Neural cell (in vitro differentiated cells): ENCODE data around the gene PACSIN2. TPM values are rescaled to one million over a fixed set of nuclear protein-coding genes. Genes with fewer than 3 reads are reported as not detected.

Experiments used
- H2AFZ ChIP-seq: fragments of 200-600, 300-800 bp; sonication (generic), shearing (Covaris generic); 2 replicates; pipeline ENCODE4 v1.6.0; 2014; ENCODE audit warnings: low read depth, mild to moderate bottlenecking, antibody characterized with exemption, low read length, moderate library complexity
- H3F3A ChIP-seq: fragments of 200-600 bp; shearing (Covaris generic); 2 replicates; pipeline ENCODE4 v1.6.1; 2016; ENCODE audit warnings: mild to moderate bottlenecking, moderate library complexity, mixed read lengths, antibody characterized with exemption, low read length; ENCODE audit not compliant: insufficient read depth, poor library complexity, severe bottlenecking
- H3K27ac ChIP-seq: fragments of 200-600, 300-800 bp; sonication (generic), shearing (Covaris generic); 2 replicates; pipeline ENCODE4 v1.5.1; 2014; ENCODE audit warnings: mild to moderate bottlenecking, low read length, moderate library complexity
- H3K27me3 ChIP-seq: fragments of 300-800, 200-600 bp; sonication (generic), shearing (Covaris generic); 2 replicates; pipeline ENCODE4 v1.6.0; 2014; ENCODE audit warnings: mild to moderate bottlenecking, low read depth, low read length, moderate library complexity; ENCODE audit not compliant: insufficient read depth
- H3K36me3 ChIP-seq: fragments of 300-800, 200-600 bp; sonication (generic), shearing (Covaris generic); 2 replicates; pipeline ENCODE4 v1.5.1; 2014; ENCODE audit warnings: mild to moderate bottlenecking, antibody characterized with exemption, low read length, moderate library complexity; ENCODE audit not compliant: insufficient read depth
- H3K4me2 ChIP-seq: fragments of 300-800, 200-600 bp; sonication (generic), shearing (Covaris generic); 2 replicates; pipeline ENCODE4 v1.6.0; 2014; ENCODE audit warnings: mild to moderate bottlenecking, low read length
- H3K4me3 ChIP-seq: fragments of 300-800, 200-600 bp; sonication (generic), shearing (Covaris generic); 2 replicates; pipeline ENCODE4 v1.5.1; 2014; ENCODE audit warnings: mild to moderate bottlenecking, low read length, moderate library complexity
- H3K79me2 ChIP-seq: fragments of 200-600 bp; shearing (Covaris generic); replicated peaks from 2 replicates; pipeline ENCODE4 v1.6.0; 2014; ENCODE audit warnings: mild to moderate bottlenecking, low read length, moderate library complexity; ENCODE audit not compliant: insufficient read depth
- H3K9ac ChIP-seq: fragments of 300-800, 200-600 bp; sonication (generic), shearing (Covaris generic); 2 replicates; pipeline ENCODE4 v1.6.1; 2016; ENCODE audit warnings: mild to moderate bottlenecking, low read length, mixed read lengths
- H3K9me2 ChIP-seq: fragments of 200-600 bp; shearing (Covaris generic); 2 replicates; pipeline ENCODE4 v1.6.1; 2016; ENCODE audit warnings: mild to moderate bottlenecking, low read length, mixed read lengths; ENCODE audit not compliant: insufficient read depth
- H3K9me3 ChIP-seq: fragments of 200-600, 300-800 bp; sonication (generic), shearing (Covaris generic); 2 replicates; pipeline ENCODE4 v1.6.1; 2016; ENCODE audit warnings: mild to moderate bottlenecking, mixed run types, low read length, moderate library complexity, mixed read lengths
- H4K20me1 ChIP-seq: fragments of 200-600 bp; shearing (Covaris generic); 2 replicates; pipeline ENCODE4 v1.6.1; 2016; ENCODE audit warnings: mild to moderate bottlenecking, mixed run types; ENCODE audit not compliant: insufficient read depth
- EP300 ChIP-seq: fragments of 450-650 bp; conservative IDR thresholded peaks from 2 replicates; pipeline ENCODE4 v1.6.1; 2014; ENCODE audit warnings: antibody characterized with exemption, mild to moderate bottlenecking, moderate library complexity; ENCODE audit not compliant: poor library complexity, severe bottlenecking
- EZH2 ChIP-seq: fragments of 200-600, 300-800 bp; shearing (Covaris generic), sonication (generic); IDR thresholded peaks from 2 replicates; pipeline ENCODE4 v1.6.1; 2014; ENCODE audit warnings: antibody characterized with exemption, low read length, borderline replicate concordance, mild to moderate bottlenecking; ENCODE audit not compliant: insufficient read depth, poor library complexity, severe bottlenecking
- MXI1 ChIP-seq: fragments of 450-650 bp; conservative IDR thresholded peaks from 2 replicates; pipeline ENCODE4 v1.6.1; 2014; ENCODE audit warnings: antibody characterized with exemption, mild to moderate bottlenecking; ENCODE audit not compliant: poor library complexity, severe bottlenecking
- POLR2AphosphoS5 ChIP-seq: IDR thresholded peaks from 2 replicates; pipeline ENCODE4 v1.6.1; 2012
- RAD21 ChIP-seq: fragments of 450-650 bp; conservative IDR thresholded peaks from 2 replicates; pipeline ENCODE4 v1.6.1; 2014; ENCODE audit warnings: antibody characterized with exemption, mild to moderate bottlenecking, moderate library complexity
- SMC3 ChIP-seq: fragments of 450-650 bp; conservative IDR thresholded peaks from 2 replicates; pipeline ENCODE4 v1.6.1; 2014; ENCODE audit warnings: antibody characterized with exemption, mild to moderate bottlenecking, moderate library complexity; ENCODE audit not compliant: poor library complexity
- TAF1 ChIP-seq: IDR thresholded peaks from 2 replicates; pipeline ENCODE4 v1.6.1; 2012; ENCODE audit warnings: low read depth
- polyA plus RNA-seq: library from polyadenylated mRNA; depleted of rRNA; stranded (reverse); fragments of >200 nt; gene quantifications from 2 replicates; pipeline ENCODE4 v1.2.3, GENCODE V29; 2014
- TF ChIP-seq, protein P1 (sequence below): fragments of 450-650 bp; IDR thresholded peaks from 2 replicates; pipeline ENCODE4 v1.5.1; 2014; ENCODE audit warnings: antibody characterized with exemption, mild to moderate bottlenecking, moderate library complexity; ENCODE audit not compliant: poor library complexity, severe bottlenecking
- TF ChIP-seq, protein P2 (sequence below): IDR thresholded peaks from 2 replicates; pipeline ENCODE4 v1.6.1; 2012; ENCODE audit warnings: borderline replicate concordance

PACSIN2 gene
- polyA plus RNA-seq, 1 donor from 2014 or later, result 47.2 TPM

DNA sequence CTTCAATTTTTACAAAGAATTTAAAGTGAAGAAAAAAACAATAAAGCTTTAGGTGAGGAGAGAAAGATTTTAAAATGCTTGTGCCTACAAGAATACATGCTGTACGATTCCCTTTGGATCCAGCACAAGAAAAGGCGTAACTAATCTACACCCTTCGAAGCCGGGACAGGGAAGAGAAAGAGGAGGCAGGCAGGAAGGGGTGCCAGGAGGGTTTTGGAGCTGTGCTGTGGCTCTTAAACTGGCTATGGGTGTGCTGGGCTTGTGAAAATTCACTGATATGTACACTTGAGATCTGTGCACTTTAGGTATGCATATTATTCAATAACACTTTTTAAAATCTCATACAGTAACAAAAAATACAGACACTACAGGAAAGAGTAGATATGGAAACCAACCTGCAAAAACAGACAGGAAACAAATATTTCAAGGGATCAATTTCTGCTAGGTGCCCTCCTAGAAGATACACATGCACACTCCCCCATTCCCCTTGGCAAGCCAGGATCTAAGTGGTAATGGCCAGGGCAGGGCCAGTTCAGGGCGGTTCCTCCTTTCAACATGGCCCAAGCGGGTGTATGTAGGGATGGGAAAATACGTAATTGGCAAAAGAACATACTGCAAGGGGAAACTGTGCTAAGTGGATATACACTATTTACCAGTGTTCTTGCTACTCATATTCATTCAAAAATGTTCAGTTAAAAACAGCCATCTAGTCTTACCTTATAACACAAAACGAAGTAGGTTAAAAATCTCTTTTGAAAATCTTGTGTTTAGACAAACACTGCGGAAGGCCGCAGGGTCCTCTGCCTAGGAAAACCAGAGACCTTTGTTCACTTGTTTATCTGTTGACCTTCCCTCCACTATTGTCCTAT, 54.2 kb downstream of the PACSIN2 start:
- H3K79me2 ChIP-seq, result peaks cover 5% of the 10 kb centered on the region
- no peaks in the 10 kb centered on the region for H3K9me3 ChIP-seq
- no peaks in the 10 kb centered on the region for H3K9me2 ChIP-seq
- peak overlapping the region; percentile 3 for H3K9ac ChIP-seq
- H2AFZ ChIP-seq, result no peak overlapping the region
- no peak overlapping the region for H3K27ac ChIP-seq
- H4K20me1 ChIP-seq, result no peaks in the 10 kb centered on the region
- H3K27me3 ChIP-seq, result no peaks in the 10 kb centered on the region
- no peak overlapping the region for H3K4me3 ChIP-seq
- TF ChIP-seq EZH2, result no peak
- TF ChIP-seq, protein P1, sequence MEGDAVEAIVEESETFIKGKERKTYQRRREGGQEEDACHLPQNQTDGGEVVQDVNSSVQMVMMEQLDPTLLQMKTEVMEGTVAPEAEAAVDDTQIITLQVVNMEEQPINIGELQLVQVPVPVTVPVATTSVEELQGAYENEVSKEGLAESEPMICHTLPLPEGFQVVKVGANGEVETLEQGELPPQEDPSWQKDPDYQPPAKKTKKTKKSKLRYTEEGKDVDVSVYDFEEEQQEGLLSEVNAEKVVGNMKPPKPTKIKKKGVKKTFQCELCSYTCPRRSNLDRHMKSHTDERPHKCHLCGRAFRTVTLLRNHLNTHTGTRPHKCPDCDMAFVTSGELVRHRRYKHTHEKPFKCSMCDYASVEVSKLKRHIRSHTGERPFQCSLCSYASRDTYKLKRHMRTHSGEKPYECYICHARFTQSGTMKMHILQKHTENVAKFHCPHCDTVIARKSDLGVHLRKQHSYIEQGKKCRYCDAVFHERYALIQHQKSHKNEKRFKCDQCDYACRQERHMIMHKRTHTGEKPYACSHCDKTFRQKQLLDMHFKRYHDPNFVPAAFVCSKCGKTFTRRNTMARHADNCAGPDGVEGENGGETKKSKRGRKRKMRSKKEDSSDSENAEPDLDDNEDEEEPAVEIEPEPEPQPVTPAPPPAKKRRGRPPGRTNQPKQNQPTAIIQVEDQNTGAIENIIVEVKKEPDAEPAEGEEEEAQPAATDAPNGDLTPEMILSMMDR, result no peak
- TF ChIP-seq POLR2AphosphoS5, result no peak
- TF ChIP-seq RAD21, result no peak
- no peak for TF ChIP-seq MXI1
- TF ChIP-seq SMC3, result no peak
- no peak for TF ChIP-seq TAF1
- TF ChIP-seq EP300, result no peak
- no peaks in the 10 kb centered on the region for H3K36me3 ChIP-seq
- H3F3A ChIP-seq, result no peaks in the 10 kb centered on the region
- no peak overlapping the region for H3K4me2 ChIP-seq

DNA sequence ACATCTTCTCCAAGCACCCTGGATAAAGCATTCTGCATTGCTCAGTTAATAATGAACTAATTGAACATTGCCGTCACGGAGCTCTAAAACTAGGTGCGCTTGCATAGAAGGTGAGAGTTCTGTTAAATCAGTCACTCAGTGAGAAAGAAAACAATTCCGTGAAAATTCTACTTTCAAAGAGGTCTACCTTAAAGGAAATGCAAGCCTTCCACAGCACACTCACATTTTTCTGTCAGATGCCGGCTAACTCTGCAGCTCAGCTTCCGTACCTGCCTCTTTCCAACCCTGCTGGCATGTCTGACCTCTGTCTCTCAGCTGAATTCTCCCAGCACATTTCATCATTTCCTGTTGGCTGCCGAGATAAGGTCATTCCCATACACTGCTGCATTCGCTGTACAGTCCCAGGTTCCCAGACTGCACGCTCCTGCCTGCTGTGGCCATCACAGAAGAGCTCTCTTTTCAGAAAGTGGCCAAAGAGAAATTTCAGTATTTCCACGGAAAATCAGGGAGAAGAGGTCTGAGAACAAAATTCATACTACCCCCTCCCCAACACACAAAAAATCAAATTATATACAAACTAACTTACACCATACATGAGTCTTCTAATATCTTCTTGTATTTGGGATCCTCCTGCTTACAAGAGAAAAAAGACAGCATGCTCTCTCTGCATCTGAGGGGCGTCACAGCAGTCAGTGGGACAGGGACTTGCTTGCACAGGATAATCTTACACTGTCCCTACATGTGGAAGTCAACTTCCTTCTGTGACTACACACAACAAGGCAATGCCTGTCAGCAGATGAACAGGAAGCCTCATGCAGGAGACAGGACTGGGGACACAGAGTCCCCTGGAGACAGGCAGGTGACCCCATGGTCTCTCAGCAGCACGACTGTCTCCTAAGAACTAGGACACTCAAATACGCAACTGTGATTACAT, 55.1 kb downstream of the PACSIN2 start:
- H3K79me2 ChIP-seq, result peaks cover 5% of the 10 kb centered on the region
- H4K20me1 ChIP-seq, result no peaks in the 10 kb centered on the region
- H3K9me3 ChIP-seq, result no peaks in the 10 kb centered on the region
- no peaks in the 10 kb centered on the region for H3F3A ChIP-seq
- no peak overlapping the region for H2AFZ ChIP-seq
- H3K36me3 ChIP-seq, result no peaks in the 10 kb centered on the region
- no peaks in the 10 kb centered on the region for H3K27me3 ChIP-seq
- no peaks in the 10 kb centered on the region for H3K9me2 ChIP-seq
- H3K4me3 ChIP-seq, result peak overlapping the region; percentile 10
- H3K27ac ChIP-seq, result no peak overlapping the region
- peak overlapping the region; percentile 3 for H3K9ac ChIP-seq
- TF ChIP-seq SMC3 (no peak), EP300 (no peak), TAF1 (no peak), RAD21 (no peak)
- TF ChIP-seq, protein P2, sequence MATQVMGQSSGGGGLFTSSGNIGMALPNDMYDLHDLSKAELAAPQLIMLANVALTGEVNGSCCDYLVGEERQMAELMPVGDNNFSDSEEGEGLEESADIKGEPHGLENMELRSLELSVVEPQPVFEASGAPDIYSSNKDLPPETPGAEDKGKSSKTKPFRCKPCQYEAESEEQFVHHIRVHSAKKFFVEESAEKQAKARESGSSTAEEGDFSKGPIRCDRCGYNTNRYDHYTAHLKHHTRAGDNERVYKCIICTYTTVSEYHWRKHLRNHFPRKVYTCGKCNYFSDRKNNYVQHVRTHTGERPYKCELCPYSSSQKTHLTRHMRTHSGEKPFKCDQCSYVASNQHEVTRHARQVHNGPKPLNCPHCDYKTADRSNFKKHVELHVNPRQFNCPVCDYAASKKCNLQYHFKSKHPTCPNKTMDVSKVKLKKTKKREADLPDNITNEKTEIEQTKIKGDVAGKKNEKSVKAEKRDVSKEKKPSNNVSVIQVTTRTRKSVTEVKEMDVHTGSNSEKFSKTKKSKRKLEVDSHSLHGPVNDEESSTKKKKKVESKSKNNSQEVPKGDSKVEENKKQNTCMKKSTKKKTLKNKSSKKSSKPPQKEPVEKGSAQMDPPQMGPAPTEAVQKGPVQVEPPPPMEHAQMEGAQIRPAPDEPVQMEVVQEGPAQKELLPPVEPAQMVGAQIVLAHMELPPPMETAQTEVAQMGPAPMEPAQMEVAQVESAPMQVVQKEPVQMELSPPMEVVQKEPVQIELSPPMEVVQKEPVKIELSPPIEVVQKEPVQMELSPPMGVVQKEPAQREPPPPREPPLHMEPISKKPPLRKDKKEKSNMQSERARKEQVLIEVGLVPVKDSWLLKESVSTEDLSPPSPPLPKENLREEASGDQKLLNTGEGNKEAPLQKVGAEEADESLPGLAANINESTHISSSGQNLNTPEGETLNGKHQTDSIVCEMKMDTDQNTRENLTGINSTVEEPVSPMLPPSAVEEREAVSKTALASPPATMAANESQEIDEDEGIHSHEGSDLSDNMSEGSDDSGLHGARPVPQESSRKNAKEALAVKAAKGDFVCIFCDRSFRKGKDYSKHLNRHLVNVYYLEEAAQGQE, result no peak
- TF ChIP-seq, protein P1, result no peak
- H3K4me2 ChIP-seq, result no peak overlapping the region
